Measurements from ENCODE around the gene GAL3ST2.
"Not testable (repeated sequence)": the region's sequence is repeated elsewhere in the genome, so short reads cannot be mapped to it uniquely, and the experiment has no call there.

The GAL3ST2 gene

GRCh38 chr2:241810307-241811200, 33.9 kb downstream of the GAL3ST2 start:
- DNase-seq: no peak

- DNase-seq: no peak
Observed at GRCh38 chr2:241811201-241811951, 34.8 kb downstream of the GAL3ST2 start.

- DNase-seq: no peak
Observed at GRCh38 chr2:241811952-241812729, 35.5 kb downstream of the GAL3ST2 start.

- no peak for DNase-seq
Observed at GRCh38 chr2:241812730-241813643, 36.4 kb downstream of the GAL3ST2 start.

DNA sequence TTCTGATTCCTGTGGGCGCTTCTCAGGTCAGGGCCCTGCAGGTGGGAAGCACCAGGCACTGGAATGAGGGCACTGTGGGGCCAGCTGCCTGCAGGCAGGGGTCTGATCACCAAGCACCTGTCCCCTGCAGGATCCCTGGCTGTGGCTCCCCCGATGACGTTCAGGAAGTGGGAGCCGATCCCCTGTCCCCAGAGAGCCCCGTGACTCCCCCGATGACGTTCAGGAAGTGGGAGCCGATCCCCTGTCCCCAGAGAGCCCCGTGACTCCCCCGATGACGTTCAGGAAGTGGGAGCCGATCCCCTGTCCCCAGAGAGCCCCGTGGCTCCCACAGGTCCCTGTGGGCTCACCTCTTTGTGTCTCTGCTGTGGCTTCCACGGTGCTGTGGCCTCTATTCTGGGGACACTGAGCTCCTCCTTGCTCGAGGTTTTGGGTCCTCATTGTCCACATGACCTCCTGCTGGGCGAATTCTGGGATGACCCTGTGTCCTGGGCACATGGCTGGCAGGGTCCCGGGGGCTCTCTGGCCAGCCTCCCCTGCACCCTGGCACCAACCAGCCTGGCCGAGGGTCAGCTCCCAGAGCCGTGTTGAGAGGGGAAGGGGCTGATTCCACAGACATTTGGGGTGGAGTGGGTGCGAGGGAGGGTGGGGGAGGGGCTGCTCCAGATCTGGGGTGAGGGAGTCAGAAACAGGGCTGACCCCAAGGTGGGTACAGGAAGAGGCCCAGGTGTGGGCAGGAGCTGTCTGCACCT, 37.2 kb downstream of the GAL3ST2 start:
- DNase-seq: no peak

- DNase-seq: no peak
Observed at GRCh38 chr2:241814393-241814642, 37.7 kb downstream of the GAL3ST2 start.

GRCh38 chr2:241814643-241815476, 38.2 kb downstream of the GAL3ST2 start:
- DNase-seq: no peak

GRCh38 chr2:241815477-241816430, 39.1 kb downstream of the GAL3ST2 start:
- DNase-seq: peak; percentile 35

DNA sequence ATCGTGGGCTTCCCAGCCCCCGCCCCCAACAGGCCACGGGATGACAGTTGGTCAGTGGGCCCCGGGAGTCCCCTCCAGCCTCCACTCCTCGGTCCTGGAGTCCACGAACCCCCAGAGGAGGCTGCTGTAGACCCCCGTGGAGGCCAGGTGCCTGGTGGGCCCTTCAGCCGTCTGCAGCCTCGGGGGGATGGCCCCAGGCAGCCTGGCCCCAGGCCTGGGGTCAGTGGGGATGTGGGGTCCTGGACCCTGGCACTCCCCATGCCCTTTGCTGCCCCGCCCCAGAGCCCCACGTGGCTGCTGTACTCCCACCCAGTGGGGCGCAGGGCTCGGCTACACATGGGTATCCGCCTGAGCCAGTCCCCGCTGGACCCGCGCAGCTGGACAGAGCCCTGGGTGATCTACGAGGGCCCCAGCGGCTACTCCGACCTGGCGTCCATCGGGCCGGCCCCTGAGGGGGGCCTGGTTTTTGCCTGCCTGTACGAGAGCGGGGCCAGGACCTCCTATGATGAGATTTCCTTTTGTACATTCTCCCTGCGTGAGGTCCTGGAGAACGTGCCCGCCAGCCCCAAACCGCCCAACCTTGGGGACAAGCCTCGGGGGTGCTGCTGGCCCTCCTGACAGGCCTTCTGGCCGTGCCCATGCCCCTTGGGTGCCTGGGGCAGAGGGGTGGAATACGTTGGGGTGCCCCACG, 40.0 kb downstream of the GAL3ST2 start:
- DNase-seq: no peak

GRCh38 chr2:241817126-241817820, 40.7 kb downstream of the GAL3ST2 start:
- no peak for DNase-seq

DNA sequence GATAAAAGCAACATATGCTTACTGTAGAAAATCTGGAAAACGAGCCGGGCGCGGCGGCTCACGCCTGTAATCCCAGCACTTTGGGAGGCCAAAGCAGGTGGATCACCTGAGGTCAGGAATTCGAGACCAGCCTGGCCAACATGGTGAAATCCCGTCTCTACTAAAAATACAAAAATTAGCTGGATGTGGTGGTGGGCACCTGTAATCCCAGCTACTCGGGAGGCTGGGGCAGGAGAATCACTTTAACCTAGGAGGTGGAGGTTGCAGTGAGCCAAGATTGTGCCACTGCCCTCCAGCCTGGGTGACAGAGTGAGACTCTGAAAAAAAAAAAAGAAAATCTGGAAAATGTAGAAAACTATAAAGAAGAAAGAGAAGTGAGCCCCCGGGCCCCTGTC, 41.2 kb downstream of the GAL3ST2 start:
- not testable (repeated sequence) for DNase-seq

DNA sequence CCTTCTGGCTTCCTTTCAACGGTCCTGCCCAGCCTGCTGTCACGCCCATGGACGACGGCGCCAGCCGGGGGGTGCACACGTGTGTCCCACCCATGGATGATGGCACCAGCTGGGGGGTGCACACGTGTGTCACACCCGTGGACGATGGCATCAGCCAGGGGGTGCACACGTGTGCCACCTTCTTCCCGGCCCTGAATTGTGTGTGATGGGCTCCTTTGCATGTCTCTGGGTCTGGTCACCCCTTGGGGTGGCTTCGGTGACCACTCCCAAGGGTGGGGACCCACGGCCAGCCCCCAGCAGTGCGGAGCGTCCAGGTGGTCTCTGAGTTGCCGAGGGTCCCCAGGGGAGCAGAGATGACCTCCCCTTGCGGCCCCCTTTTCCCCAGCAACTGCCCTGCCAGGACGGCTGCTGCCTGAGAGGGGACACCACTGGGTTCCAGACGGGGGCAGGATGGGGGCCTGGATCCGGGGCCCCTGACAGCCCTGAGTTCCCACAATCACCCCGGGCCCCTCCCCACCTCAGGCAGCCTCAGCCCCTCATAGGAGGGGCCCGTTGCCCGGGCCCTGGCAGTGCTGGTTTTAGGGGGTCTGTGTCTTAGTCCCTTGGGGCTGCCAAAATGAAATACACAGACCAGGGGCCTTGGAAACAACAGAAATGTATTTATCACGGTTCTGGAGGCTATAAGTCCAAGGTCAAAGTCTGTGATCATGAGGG, 41.8 kb downstream of the GAL3ST2 start:
- no peak for DNase-seq

DNA sequence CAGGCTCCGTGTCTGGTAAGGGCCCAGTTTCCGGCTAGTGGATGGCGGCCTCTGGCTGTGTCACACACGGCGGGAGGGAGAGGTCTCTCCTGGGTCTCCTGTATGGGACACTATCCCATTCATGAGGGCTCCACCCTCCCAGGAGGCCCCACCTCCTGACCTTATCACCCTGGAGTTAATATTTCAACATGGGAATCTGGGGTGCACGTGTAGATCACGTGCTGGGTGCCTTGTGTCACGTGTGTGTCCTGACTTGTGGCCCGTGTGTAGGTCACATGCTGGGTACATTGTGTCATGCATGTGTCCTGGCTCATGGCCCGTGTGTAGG, 42.3 kb downstream of the GAL3ST2 start:
- no peak for DNase-seq

GRCh38 chr2:241819947-241820624, 43.5 kb downstream of the GAL3ST2 start:
- not testable (repeated sequence) for DNase-seq

GRCh38 chr2:241820625-241821384, 44.2 kb downstream of the GAL3ST2 start:
- no peak for DNase-seq
